HepG2 (cell line): ENCODE measurements around the gene ADGRF1. TPM values are rescaled to one million over a fixed set of nuclear protein-coding genes. Genes with fewer than 3 reads are reported as not detected.

Experiments
- ATAC-seq: fragments of 200-7000 bp; cut with Tn5 transposase; 3 replicates; pipeline ENCODE4 v1.9.1; 2020; ENCODE audit warnings: mild to moderate bottlenecking, moderate library complexity
- BruUV-seq: library from RNA; stranded (reverse); fragments of 400-500 nt; replicated peaks from 2 replicates; lab custom pipeline; 2021; lab: Mats Ljungman, UMichigan
- CTCF ChIA-PET: fragments of 300-600 bp; formaldehyde crosslinking; extraction: SDS; loops from one replicate; lab custom pipeline; 2021; ENCODE audit warnings: low total read pairs, inconsistent platforms, low intra/inter-chr PET ratio; lab: Yijun Ruan, JAX
- POLR2A ChIA-PET: fragments of 350-600 bp; sonication (Branson Sonifier 250); formaldehyde crosslinking; loops from one replicate; lab custom pipeline; 2020; ENCODE audit warnings: antibody characterized with exemption, inconsistent platforms; lab: Yijun Ruan, JAX
- DNase-seq: peaks from one replicate; pipeline ENCODE4 v3.0.0-alpha.2; 2015; ENCODE audit warnings: low spot score
- FAIRE-seq: peaks from 3 replicates; lab custom pipeline; 2011; peaks lifted over from hg19 to GRCh38; lab: Jason Lieb, UNC
- H2AFZ ChIP-seq: one replicate; pipeline ENCODE4 v1.6.1; 2011; ENCODE audit warnings: low read length, inconsistent platforms
- H3K27ac ChIP-seq: fragments of 300-600 bp; 3 replicates; pipeline ENCODE4 v1.8.0; 2011; ENCODE audit warnings: mixed run types, mild to moderate bottlenecking, mixed read lengths, low read length, inconsistent platforms; ENCODE audit not compliant: insufficient read depth; ENCODE audit errors: extremely low read length
- H3K27me3 ChIP-seq, 2 experiments: fragments of 200-600 bp in 1 of 2; 2 replicates in 1 of 2; 3 replicates in 1 of 2; pipeline versions ENCODE4 v1.6.0 to v1.8.0; 2011; ENCODE audit warnings: low read length in 2 of 2, mild to moderate bottlenecking in 2 of 2, moderate library complexity in 2 of 2, inconsistent platforms in 1 of 2; ENCODE audit not compliant: insufficient read depth in 2 of 2, control insufficient read depth in 1 of 2
- H3K36me3 ChIP-seq, 2 experiments: fragments of 200-600 bp in 1 of 2; replicated peaks in 1 of 2; 2 replicates in 1 of 2; 3 replicates in 1 of 2; pipeline versions ENCODE4 v1.5.1 to v1.8.0; 2011; ENCODE audit warnings: low read length in 2 of 2, inconsistent platforms in 1 of 2; ENCODE audit not compliant: insufficient read depth in 2 of 2, control insufficient read depth in 1 of 2
- H3K4me1 ChIP-seq: 2 replicates; pipeline ENCODE4 v1.5.1; 2012; ENCODE audit warnings: low read length, inconsistent platforms; ENCODE audit not compliant: insufficient read depth
- H3K4me2 ChIP-seq: 2 replicates; pipeline ENCODE4 v1.6.0; 2011; ENCODE audit warnings: low read depth, low read length, inconsistent platforms
- H3K4me3 ChIP-seq, 3 experiments: fragments of 200-600 bp in 1 of 3; sonication (generic), shearing (Covaris generic) in 1 of 3; replicated peaks in 1 of 3; 2 replicates each; pipeline ENCODE4 v1.5.1; 2011 to 2016; ENCODE audit warnings: low read length in 3 of 3, inconsistent platforms in 2 of 3, low read depth in 2 of 3, mild to moderate bottlenecking in 2 of 3, control low read depth in 1 of 3, mixed read lengths in 1 of 3; ENCODE audit not compliant: insufficient read depth in 1 of 3
- H3K79me2 ChIP-seq: one replicate; pipeline ENCODE4 v1.6.1; 2011; ENCODE audit warnings: low read length, inconsistent platforms; ENCODE audit not compliant: insufficient read depth
- H3K9ac ChIP-seq: 2 replicates; pipeline ENCODE4 v1.6.0; 2011; ENCODE audit warnings: mild to moderate bottlenecking, low read depth, low read length, inconsistent platforms; ENCODE audit not compliant: insufficient read depth
- H3K9me3 ChIP-seq: 2 replicates; pipeline ENCODE4 v1.5.1; 2012; ENCODE audit warnings: mild to moderate bottlenecking, low read length
- H4K20me1 ChIP-seq: 2 replicates; pipeline ENCODE4 v1.6.0; 2011; ENCODE audit warnings: inconsistent platforms, mild to moderate bottlenecking, low read length, moderate library complexity; ENCODE audit not compliant: insufficient read depth
- GPN1 ChIP-seq: sonication (generic); formaldehyde crosslinking; IDR thresholded peaks from 2 replicates; pipeline ENCODE4 v1.5.1; 2020; ENCODE audit warnings: missing genetic modification reagents, borderline replicate concordance
- HMGXB4 ChIP-seq, 2 experiments: sonication (generic) in 1 of 2; formaldehyde crosslinking in 1 of 2; IDR thresholded peaks; 2 replicates each; pipeline versions ENCODE4 v1.4.0 to v1.6.1; 2018 to 2020; ENCODE audit warnings: missing genetic modification reagents in 2 of 2, borderline replicate concordance in 1 of 2, low read depth in 1 of 2, mild to moderate bottlenecking in 1 of 2, missing biosample characterization in 1 of 2
- HNRNPH1 ChIP-seq: fragments of 200-400 bp; formaldehyde crosslinking; optimal IDR thresholded peaks from 2 replicates; pipeline ENCODE3; 2017; ENCODE audit warnings: mild to moderate bottlenecking, low read depth, low read length
- KAT7 ChIP-seq: IDR thresholded peaks from 2 replicates; pipeline ENCODE4 v1.6.1; 2018; ENCODE audit warnings: borderline replicate concordance, missing compliant biosample characterization
- KDM5B ChIP-seq: sonication (generic); formaldehyde crosslinking; IDR thresholded peaks from 2 replicates; pipeline ENCODE4 v1.4.0; 2020; ENCODE audit warnings: missing genetic modification reagents, mild to moderate bottlenecking, borderline replicate concordance
- KLF15 ChIP-seq: sonication (generic); formaldehyde crosslinking; IDR thresholded peaks from 2 replicates; pipeline ENCODE4 v1.8.1; 2023; ENCODE audit warnings: borderline replicate concordance, mild to moderate bottlenecking, inconsistent platforms, missing genetic modification reagents, mixed read lengths
- RORA ChIP-seq: sonication (generic); formaldehyde crosslinking; IDR thresholded peaks from 2 replicates; pipeline ENCODE4 v1.5.0; 2020; ENCODE audit warnings: mild to moderate bottlenecking, missing genetic modification reagents, moderate library complexity
- TEAD2 ChIP-seq: sonication (generic); formaldehyde crosslinking; IDR thresholded peaks from 2 replicates; pipeline ENCODE4 v1.9.0; 2021; ENCODE audit warnings: missing genetic modification reagents
- ZFP1 ChIP-seq: IDR thresholded peaks from 2 replicates; pipeline ENCODE4 v1.6.1; 2016
- ZKSCAN1 ChIP-seq: fragments of 150-350 bp; IDR thresholded peaks from 2 replicates; pipeline ENCODE4 v1.6.1; 2014; ENCODE audit warnings: low read length
- ZNF275 ChIP-seq: sonication (generic); formaldehyde crosslinking; IDR thresholded peaks from 2 replicates; pipeline ENCODE4 v1.8.0; 2022; ENCODE audit warnings: missing genetic modification reagents, mild to moderate bottlenecking, inconsistent platforms, borderline replicate concordance
- ZNF501 ChIP-seq: sonication (generic); formaldehyde crosslinking; IDR thresholded peaks from 2 replicates; pipeline ENCODE4 v1.5.1; 2020; ENCODE audit warnings: mild to moderate bottlenecking, moderate library complexity, missing genetic modification reagents
- ZNF552 ChIP-seq: sonication (generic); formaldehyde crosslinking; IDR thresholded peaks from 2 replicates; pipeline ENCODE4 v1.9.0; 2022; ENCODE audit warnings: missing genetic modification reagents, mild to moderate bottlenecking, borderline replicate concordance
- ZNF607 ChIP-seq: sonication (generic); formaldehyde crosslinking; IDR thresholded peaks from 2 replicates; pipeline ENCODE4 v1.5.1; 2020; ENCODE audit warnings: missing genetic modification reagents, mild to moderate bottlenecking, borderline replicate concordance
- ZSCAN25 ChIP-seq: sonication (generic); formaldehyde crosslinking; IDR thresholded peaks from 2 replicates; pipeline ENCODE4 v1.8.0; 2022; ENCODE audit warnings: mild to moderate bottlenecking, missing genetic modification reagents
- WGBS: methylation state at CpG from one replicate; pipeline ENCODE4 v1.1.6; 2017; ENCODE audit warnings: low lambda C conversion rate; 5-methylcytosine and 5-hydroxymethylcytosine counted together
- in situ Hi-C: cut with HindIII; loops from 2 replicates; pipeline ENCODE4 v1.10.0; 2017; ENCODE audit warnings: low pct_unique_long_range_greater_than_20kb; ENCODE audit not compliant: extremely low pct_ligation_motif_present
- intact Hi-C: fragments of 100-400 bp; cut with micrococcal nuclease; formaldehyde crosslinking; loops from one replicate; pipeline ENCODE4 v1.10.0; 2022; ENCODE audit not compliant: unreplicated experiment
- polyA plus RNA-seq, 8 experiments: library from polyadenylated mRNA; depleted of rRNA in 3 of 8; stranded (reverse) in 7 of 8; unstranded in 1 of 8; fragments of >200 nt; fragmentation: Illumina TruSeq in 4 of 8; extraction: Trizol in 4 of 8; gene quantifications; 2 replicates each; pipeline versions ENCODE4 v1.2.1 to v1.2.3, GENCODE V29; 2011 to 2016; ENCODE audit warnings: low read depth in 4 of 8, missing spikeins in 1 of 8, mixed read lengths in 1 of 8; ENCODE audit not compliant: insufficient read depth in 1 of 8
- total RNA-seq, 5 experiments: library from RNA; depleted of rRNA; stranded (reverse); fragments of >200 nt; fragmentation: Illumina TruSeq; extraction: Trizol; gene quantifications; 2 replicates each; pipeline ENCODE4 v1.2.3, GENCODE V29; 2016; ENCODE audit warnings: low read depth in 1 of 5
- TF ChIP-seq, protein P1 (sequence below): fragments of 450-650 bp; IDR thresholded peaks from 2 replicates; pipeline ENCODE4 v1.6.1; 2016
- TF ChIP-seq, protein P2 (sequence below): IDR thresholded peaks from 2 replicates; pipeline ENCODE4 v1.6.1; 2012; ENCODE audit warnings: low read length, improper control_type of control experiment

The ADGRF1 gene
- total and polyA plus RNA-seq, 2 of the 13 experiments (the other 11 are each of a cell fraction or from before 2014, with no cell fraction given) = not detected

DNA sequence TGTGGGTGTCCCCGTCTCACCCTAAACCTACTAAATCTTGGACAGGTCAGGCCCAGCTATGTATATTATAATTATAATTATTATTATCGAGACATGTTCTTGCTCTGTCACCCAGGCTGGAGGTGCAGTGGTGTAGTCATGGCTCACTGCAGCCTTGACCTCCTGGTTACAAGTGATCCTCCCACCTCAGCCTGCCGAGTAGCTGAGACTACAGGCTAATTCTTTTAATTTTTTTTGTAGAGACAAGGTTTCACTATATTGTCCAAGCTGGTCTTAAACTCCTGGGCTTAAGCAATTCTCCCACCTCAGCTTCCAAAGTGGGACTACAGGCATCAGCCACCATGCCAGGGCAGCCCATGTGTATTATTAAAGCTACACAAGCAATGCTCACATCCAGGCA lies 10.5 kb downstream of the ADGRF1 start:
- DNase-seq = no peak
- Histone ChIP-seq H4K20me1 (no peaks in the 10 kb centered on the region), H2AFZ (no peak overlapping the region), H3K79me2 (no peaks in the 10 kb centered on the region), H3K27me3 (peaks cover 7 to 84% of the 10 kb centered on the region in 2 experiments; a peak in 4 of 5 replicates), H3K9me3 (no peaks in the 10 kb centered on the region), H3K4me1 (0 out of 2 replicates have a peak, but pooled peaks cover 5% of the 10 kb centered on the region), H3K36me3 (no peaks in the 10 kb centered on the region), H3K4me3 (no peak overlapping the region), H3K9ac (no peak overlapping the region), H3K4me2 (no peak overlapping the region), H3K27ac (no peak overlapping the region)
- intact Hi-C loops = no loop called here
- FAIRE-seq = no peak
- POLR2A ChIA-PET = interaction anchor here (1.3 kb wide), 1 partner anchor 8 kb away, joined by 3 read pairs; no protein-coding TSS in a partner anchor
- no TSS peak for BruUV-seq
- no peak for ATAC-seq
- in situ Hi-C loops = no loop called here
- CTCF ChIA-PET = no interaction called here
- WGBS = 5% methylated on average over 3 of the region's 3 CpGs
- TF ChIP-seq ZSCAN25 (CRISPR knock-in tag) = no peak
- TF ChIP-seq ZFP1 = no peak
- TF ChIP-seq ZKSCAN1 = no peak
- TF ChIP-seq ZNF501 (CRISPR knock-in tag) = no peak
- TF ChIP-seq ZNF275 (CRISPR knock-in tag) = no peak
- TF ChIP-seq, protein P1, sequence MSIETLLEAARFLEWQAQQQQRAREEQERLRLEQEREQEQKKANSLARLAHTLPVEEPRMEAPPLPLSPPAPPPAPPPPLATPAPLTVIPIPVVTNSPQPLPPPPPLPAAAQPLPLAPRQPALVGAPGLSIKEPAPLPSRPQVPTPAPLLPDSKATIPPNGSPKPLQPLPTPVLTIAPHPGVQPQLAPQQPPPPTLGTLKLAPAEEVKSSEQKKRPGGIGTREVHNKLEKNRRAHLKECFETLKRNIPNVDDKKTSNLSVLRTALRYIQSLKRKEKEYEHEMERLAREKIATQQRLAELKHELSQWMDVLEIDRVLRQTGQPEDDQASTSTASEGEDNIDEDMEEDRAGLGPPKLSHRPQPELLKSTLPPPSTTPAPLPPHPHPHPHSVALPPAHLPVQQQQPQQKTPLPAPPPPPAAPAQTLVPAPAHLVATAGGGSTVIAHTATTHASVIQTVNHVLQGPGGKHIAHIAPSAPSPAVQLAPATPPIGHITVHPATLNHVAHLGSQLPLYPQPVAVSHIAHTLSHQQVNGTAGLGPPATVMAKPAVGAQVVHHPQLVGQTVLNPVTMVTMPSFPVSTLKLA = no peak
- TF ChIP-seq ZNF552 = no peak
- TF ChIP-seq RORA (CRISPR knock-in tag) = no peak
- TF ChIP-seq KLF15 (CRISPR knock-in tag) = no peak
- no peak for TF ChIP-seq KAT7 (CRISPR knock-in tag)
- TF ChIP-seq GPN1 (CRISPR knock-in tag) = no peak
- no peak for TF ChIP-seq TEAD2 (CRISPR knock-in tag)
- TF ChIP-seq HNRNPH1 = no peak
- TF ChIP-seq KDM5B (CRISPR knock-in tag) = no peak
- TF ChIP-seq ZNF607 (CRISPR knock-in tag) = no peak
- TF ChIP-seq, protein P2, sequence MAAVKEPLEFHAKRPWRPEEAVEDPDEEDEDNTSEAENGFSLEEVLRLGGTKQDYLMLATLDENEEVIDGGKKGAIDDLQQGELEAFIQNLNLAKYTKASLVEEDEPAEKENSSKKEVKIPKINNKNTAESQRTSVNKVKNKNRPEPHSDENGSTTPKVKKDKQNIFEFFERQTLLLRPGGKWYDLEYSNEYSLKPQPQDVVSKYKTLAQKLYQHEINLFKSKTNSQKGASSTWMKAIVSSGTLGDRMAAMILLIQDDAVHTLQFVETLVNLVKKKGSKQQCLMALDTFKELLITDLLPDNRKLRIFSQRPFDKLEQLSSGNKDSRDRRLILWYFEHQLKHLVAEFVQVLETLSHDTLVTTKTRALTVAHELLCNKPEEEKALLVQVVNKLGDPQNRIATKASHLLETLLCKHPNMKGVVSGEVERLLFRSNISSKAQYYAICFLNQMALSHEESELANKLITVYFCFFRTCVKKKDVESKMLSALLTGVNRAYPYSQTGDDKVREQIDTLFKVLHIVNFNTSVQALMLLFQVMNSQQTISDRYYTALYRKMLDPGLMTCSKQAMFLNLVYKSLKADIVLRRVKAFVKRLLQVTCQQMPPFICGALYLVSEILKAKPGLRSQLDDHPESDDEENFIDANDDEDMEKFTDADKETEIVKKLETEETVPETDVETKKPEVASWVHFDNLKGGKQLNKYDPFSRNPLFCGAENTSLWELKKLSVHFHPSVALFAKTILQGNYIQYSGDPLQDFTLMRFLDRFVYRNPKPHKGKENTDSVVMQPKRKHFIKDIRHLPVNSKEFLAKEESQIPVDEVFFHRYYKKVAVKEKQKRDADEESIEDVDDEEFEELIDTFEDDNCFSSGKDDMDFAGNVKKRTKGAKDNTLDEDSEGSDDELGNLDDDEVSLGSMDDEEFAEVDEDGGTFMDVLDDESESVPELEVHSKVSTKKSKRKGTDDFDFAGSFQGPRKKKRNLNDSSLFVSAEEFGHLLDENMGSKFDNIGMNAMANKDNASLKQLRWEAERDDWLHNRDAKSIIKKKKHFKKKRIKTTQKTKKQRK = no peak
- TF ChIP-seq HMGXB4 (CRISPR knock-in tag; IDR thresholded peaks at IDR 0.05; ENCODE audit: borderline replicate concordance in 1 of 2, low read depth in 1 of 2) = no peak
